ENCODE data around the gene RFNG.

- TF ChIP-seq CTCF (IDR thresholded peaks at IDR 0.05), result no peak
- no peak for TF ChIP-seq POLR2AphosphoS5 (IDR thresholded peaks at IDR 0.05; ENCODE audit: insufficient read depth in 1 of 2, low read depth in 1 of 2)
Measured at GRCh38 chr17:82080048-82080788, 28.6 kb upstream of the RFNG start.

Data from vagina (tissue), 2 donors.